ENCODE results near the gene ESPL1. TPM values are rescaled to one million over a fixed set of nuclear protein-coding genes. Genes with fewer than 3 reads are reported as not detected.

The ESPL1 gene
- total and polyA plus RNA-seq, 3 experiments from 2014 or later, result 58.4 to 63.4 TPM; not detected in 1

DNA sequence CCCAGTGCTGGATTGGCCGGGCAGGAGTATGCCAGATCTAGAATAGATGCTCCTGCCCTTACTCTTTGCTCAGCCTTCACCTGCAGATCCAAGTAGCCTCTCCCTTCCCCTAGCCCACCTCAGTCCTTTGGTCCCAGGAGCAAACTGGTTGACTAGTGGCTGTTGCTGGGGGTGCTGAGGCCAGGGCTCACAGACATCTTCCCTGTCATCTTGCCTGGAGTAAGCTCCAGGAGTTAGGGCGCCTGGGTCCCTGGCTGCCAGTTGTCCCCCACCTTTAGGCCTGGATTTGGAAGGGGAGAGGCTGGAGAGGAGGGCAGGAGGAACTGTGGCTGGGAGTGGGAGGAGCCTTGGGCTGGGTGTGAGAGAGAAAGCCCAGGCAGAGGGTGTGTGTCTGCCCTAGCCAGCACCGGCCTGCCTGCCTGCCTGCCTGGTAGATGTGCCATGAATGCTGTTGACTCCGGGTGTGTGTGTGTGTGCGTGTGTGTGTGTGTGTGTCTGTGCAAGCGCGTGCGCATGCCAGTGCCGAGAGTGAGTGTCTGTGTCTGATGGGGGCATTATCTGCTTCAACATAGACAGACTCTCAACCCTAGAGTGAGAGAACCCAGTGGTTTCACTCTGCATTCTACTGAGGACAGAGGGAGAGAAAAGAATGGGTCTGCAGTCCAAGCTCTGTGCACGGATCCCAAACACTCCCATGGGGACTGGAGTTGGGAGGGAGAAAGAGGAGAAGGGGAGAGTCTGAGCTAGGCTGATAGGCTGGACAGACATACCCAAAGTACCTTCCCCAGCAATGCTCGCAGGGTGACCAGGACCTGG, 35.2 kb upstream of the ESPL1 start:
- H3K36me3 Mint-ChIP-seq, result no peaks in the 10 kb centered on the region
- ChIA-PET CTCF (interaction anchor here (0.9 to 13.8 kb wide), 3 partner anchors 10 to 73 kb away, joined by 4 to 98 read pairs (median 7); a partner anchor contains a TSS), POLR2A (interaction anchor here (0.6 to 1.9 kb wide), 2 partner anchors 12 to 15 kb away, joined by 3 to 5 read pairs; no protein-coding TSS in a partner anchor)
- H3K9me3 Mint-ChIP-seq, result no peaks in the 10 kb centered on the region
- peaks cover 63% of the 10 kb centered on the region for H3K4me1 ChIP-seq (ENCODE audit: insufficient read depth, low read length)
- no peaks in the 10 kb centered on the region for H3K9me3 ChIP-seq (ENCODE audit: low read length)
- no peaks in the 10 kb centered on the region for H3K27me3 ChIP-seq (ENCODE audit: insufficient read depth, low read length, poor library complexity, severe bottlenecking)
- no peaks in the 10 kb centered on the region for H3K36me3 ChIP-seq (ENCODE audit: insufficient read depth, low read length)
- peak; percentile 18 to 72 (median 41) for DNase-seq
- peaks cover 62 to 88% (median 62%) of the 10 kb centered on the region in 3 donors for H3K4me1 Mint-ChIP-seq
- H3K27ac Mint-ChIP-seq, result peak overlapping the region; percentile 72 to 100 (median 96)
- H3K27me3 Mint-ChIP-seq, result peaks cover 0 to 1% of the 10 kb centered on the region in 2 donors
- peak overlapping the region; percentile 81 to 95 (median 91) for H3K4me3 Mint-ChIP-seq
- peak overlapping the region; percentile 76 for H3K4me3 ChIP-seq (ENCODE audit: low read length)
- peak overlapping the region; percentile 12 for H3K27ac ChIP-seq (ENCODE audit: low read depth, low read length)

DNA sequence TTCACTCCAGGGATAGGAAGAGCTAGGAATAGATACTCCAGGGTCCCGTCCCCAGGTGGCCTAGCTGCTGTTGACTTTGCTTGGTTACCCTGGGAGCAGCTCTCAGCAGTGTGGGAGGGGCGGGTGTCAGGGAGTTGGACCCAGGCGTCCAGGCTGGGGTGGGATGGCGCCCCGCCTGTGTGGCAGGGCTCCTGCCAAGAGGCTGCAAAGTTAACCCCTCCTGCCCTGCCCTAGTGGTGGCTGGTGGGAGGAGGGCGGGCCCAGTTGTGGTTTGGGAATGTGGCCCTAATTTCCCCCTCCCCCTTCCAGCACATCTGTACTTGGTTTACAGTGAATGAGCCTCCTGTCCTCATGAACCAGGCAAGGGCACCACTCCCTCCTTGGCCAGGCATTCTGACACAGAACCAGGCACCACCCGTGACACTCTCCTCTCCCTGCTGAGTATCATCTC, 34.4 kb upstream of the ESPL1 start:
- CTCF ChIA-PET, result interaction anchor here (0.9 to 13.8 kb wide), 2 partner anchors 20 to 74 kb away, joined by 4 to 98 read pairs; no protein-coding TSS in a partner anchor
- no peak overlapping the region for H3K27ac ChIP-seq (ENCODE audit: low read depth, low read length)
- H3K4me1 Mint-ChIP-seq, result peaks cover 58 to 80% (median 62%) of the 10 kb centered on the region in 3 donors
- H3K36me3 Mint-ChIP-seq, result no peaks in the 10 kb centered on the region
- peak overlapping the region; percentile 72 to 95 (median 89) for H3K4me3 Mint-ChIP-seq
- no peak overlapping the region for H3K4me3 ChIP-seq (ENCODE audit: low read length)
- no peaks in the 10 kb centered on the region for H3K36me3 ChIP-seq (ENCODE audit: insufficient read depth, low read length)
- H3K27me3 Mint-ChIP-seq, result peaks cover 0 to 1% of the 10 kb centered on the region in 2 donors
- H3K9me3 Mint-ChIP-seq, result no peaks in the 10 kb centered on the region
- H3K27ac Mint-ChIP-seq, result peak overlapping the region; percentile 77 to 100 (median 96)
- POLR2A ChIA-PET, result interaction anchor here (0.6 to 1.9 kb wide), 2 partner anchors 13 to 14 kb away, joined by 3 to 5 read pairs; no protein-coding TSS in a partner anchor
- no peaks in the 10 kb centered on the region for H3K27me3 ChIP-seq (ENCODE audit: insufficient read depth, low read length, poor library complexity, severe bottlenecking)
- H3K4me1 ChIP-seq (ENCODE audit: insufficient read depth, low read length), result peaks cover 63% of the 10 kb centered on the region
- H3K9me3 ChIP-seq (ENCODE audit: low read length), result no peaks in the 10 kb centered on the region
- no peak for DNase-seq

DNA sequence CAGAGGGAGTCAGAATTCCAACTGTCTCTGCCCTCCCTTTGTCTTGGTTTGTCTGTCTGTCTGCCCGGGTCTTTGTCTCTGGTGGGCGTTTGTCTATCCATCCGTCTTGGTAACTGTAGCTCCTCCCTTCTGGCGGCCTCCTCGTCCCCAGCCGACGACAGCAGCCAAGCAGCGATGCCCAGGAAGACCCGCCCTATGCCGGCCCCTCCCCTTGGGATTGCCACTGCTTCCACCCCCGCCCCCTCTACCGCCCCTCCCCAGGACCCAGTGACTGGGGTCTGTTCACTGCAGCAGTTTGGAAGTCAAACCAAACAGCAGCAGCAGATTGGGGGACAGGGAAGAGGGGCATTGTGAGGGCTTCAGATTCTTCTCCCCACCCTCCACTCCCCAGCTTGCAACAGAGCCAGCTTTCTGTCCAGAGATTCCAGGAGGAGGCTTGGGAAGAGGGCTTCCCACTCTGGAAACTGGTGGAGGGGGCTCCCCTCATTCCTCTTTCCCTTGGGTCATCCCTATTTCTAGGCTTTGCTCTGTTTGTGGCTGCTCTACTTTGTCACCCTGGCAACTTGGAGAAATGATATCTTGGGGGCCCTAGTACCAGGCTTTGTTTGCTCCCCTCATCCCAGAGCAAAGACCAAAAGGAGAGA, 33.7 kb upstream of the ESPL1 start:
- Histone ChIP-seq H3K36me3 (ENCODE audit: insufficient read depth, low read length) (no peaks in the 10 kb centered on the region), H3K27ac (ENCODE audit: low read depth, low read length) (no peak overlapping the region), H3K4me3 (ENCODE audit: low read length) (no peak overlapping the region), H3K27me3 (ENCODE audit: insufficient read depth, low read length, poor library complexity, severe bottlenecking) (no peaks in the 10 kb centered on the region), H3K9me3 (ENCODE audit: low read length) (no peaks in the 10 kb centered on the region), H3K4me1 (ENCODE audit: insufficient read depth, low read length) (peaks cover 63% of the 10 kb centered on the region)
- Mint-ChIP-seq H3K4me1 (peaks cover 55 to 76% (median 58%) of the 10 kb centered on the region in 3 donors), H3K36me3 (no peaks in the 10 kb centered on the region), H3K27ac (peak overlapping the region; percentile 77 to 100 (median 96)), H3K4me3 (peak overlapping the region; percentile 57 to 95 (median 85)), H3K9me3 (no peaks in the 10 kb centered on the region), H3K27me3 (peaks cover 0 to 1% of the 10 kb centered on the region in 2 donors)
- DNase-seq, result peak in 1 of 5 donors; percentile 27
- ChIA-PET POLR2A (interaction anchor here (1.9 kb wide), 1 partner anchor 14 kb away, joined by 5 read pairs; no protein-coding TSS in a partner anchor), CTCF (interaction anchor here (1.0 to 13.8 kb wide), 3 partner anchors 20 to 111 kb away, joined by 3 to 98 read pairs (median 4); no protein-coding TSS in a partner anchor)

DNA sequence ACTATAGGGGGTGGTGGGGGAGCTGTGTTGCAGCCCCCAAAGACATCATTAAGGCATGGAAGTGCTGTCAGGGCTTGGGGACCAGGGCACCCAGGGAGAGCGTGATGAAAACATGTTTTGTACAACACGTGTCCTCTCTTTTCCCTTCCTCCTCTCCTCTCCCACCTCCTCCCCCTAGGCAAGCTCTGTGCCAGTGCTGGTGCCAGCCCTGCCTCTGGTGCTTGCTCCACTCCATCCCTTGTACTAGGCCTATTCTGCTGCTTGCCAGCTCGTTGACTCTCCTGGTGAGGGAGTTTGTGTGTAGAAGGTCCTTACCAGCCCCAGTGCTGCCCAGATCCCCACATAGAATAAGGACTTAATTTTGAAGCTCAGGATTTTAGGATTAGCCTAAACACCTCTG, 32.9 kb upstream of the ESPL1 start:
- no peaks in the 10 kb centered on the region for H3K27me3 ChIP-seq (ENCODE audit: insufficient read depth, low read length, poor library complexity, severe bottlenecking)
- no peaks in the 10 kb centered on the region for H3K9me3 ChIP-seq (ENCODE audit: low read length)
- Mint-ChIP-seq H3K27ac (peak overlapping the region; percentile 78 to 100 (median 97)), H3K9me3 (no peaks in the 10 kb centered on the region), H3K36me3 (no peaks in the 10 kb centered on the region), H3K4me3 (peak overlapping the region in 5 of 7 donors; percentile 25 to 86 (median 50)), H3K27me3 (peaks cover 0 to 3% of the 10 kb centered on the region in 2 donors), H3K4me1 (peaks cover 48 to 68% (median 55%) of the 10 kb centered on the region in 3 donors)
- no peak overlapping the region for H3K27ac ChIP-seq (ENCODE audit: low read depth, low read length)
- ChIA-PET CTCF (interaction anchor here (1.0 to 13.8 kb wide), 3 partner anchors 21 to 110 kb away, joined by 3 to 98 read pairs (median 4); no protein-coding TSS in a partner anchor), POLR2A (interaction anchor here (2.2 kb wide), 1 partner anchor 16 kb away, joined by 10 read pairs; no protein-coding TSS in a partner anchor)
- no peak overlapping the region for H3K4me3 ChIP-seq (ENCODE audit: low read length)
- H3K36me3 ChIP-seq (ENCODE audit: insufficient read depth, low read length), result no peaks in the 10 kb centered on the region
- DNase-seq, result no peak
- H3K4me1 ChIP-seq (ENCODE audit: insufficient read depth, low read length), result peaks cover 63% of the 10 kb centered on the region

DNA sequence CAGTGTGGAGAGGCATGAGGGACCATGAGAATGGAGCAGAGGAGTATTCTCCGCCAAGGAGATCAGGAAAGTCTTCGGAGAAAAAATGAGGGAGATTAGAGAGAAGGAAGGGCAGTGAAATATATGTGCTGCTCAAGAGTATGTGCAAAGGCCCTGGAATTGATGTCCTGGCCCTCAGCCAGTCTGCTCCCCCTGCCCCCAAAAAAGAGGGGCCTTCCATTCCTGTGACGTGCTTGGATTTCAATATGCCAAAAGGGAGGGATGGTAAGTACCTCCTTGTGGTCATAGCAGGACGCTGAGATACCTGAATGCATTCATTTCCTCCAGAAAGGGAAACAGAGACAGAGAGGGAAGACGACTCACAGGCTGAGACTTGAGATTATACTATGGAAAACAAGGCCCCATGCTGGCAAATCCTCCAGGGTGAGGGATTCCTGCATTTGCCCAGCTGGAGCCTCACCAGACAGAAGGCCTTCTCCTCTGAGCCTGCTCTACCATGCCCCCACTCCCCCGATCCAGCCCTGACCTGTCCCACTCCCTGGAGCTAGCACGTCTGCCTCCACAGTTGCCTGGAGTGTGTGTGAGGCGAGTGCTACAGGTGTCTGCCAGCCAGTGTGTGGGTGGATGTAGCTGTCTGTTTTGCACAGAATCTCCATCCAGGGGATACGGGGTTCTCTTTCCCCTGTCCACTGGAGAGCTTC, 32.2 kb upstream of the ESPL1 start:
- H3K4me1 ChIP-seq (ENCODE audit: insufficient read depth, low read length), result peaks cover 62% of the 10 kb centered on the region
- no peaks in the 10 kb centered on the region for H3K36me3 ChIP-seq (ENCODE audit: insufficient read depth, low read length)
- H3K36me3 Mint-ChIP-seq, result no peaks in the 10 kb centered on the region
- H3K27ac ChIP-seq (ENCODE audit: low read depth, low read length), result no peak overlapping the region
- no peaks in the 10 kb centered on the region for H3K9me3 ChIP-seq (ENCODE audit: low read length)
- peaks cover 47 to 64% (median 55%) of the 10 kb centered on the region in 3 donors for H3K4me1 Mint-ChIP-seq
- ChIA-PET CTCF (interaction anchor here (0.7 to 13.8 kb wide), 5 partner anchors 15 to 109 kb away, joined by 3 to 98 read pairs (median 3); no protein-coding TSS in a partner anchor), POLR2A (interaction anchor here (0.5 to 2.2 kb wide), 5 partner anchors 16 to 266 kb away, joined by 3 to 10 read pairs (median 4); partner anchors contain the start of gene TARBP2)
- DNase-seq, result no peak
- H3K4me3 Mint-ChIP-seq, result peak overlapping the region; percentile 49 to 86 (median 70)
- peak overlapping the region; percentile 78 to 100 (median 97) for H3K27ac Mint-ChIP-seq
- no peaks in the 10 kb centered on the region for H3K9me3 Mint-ChIP-seq
- H3K27me3 Mint-ChIP-seq, result peaks cover 0 to 3% of the 10 kb centered on the region in 2 donors
- H3K4me3 ChIP-seq (ENCODE audit: low read length), result no peak overlapping the region
- no peaks in the 10 kb centered on the region for H3K27me3 ChIP-seq (ENCODE audit: insufficient read depth, low read length, poor library complexity, severe bottlenecking)

DNA sequence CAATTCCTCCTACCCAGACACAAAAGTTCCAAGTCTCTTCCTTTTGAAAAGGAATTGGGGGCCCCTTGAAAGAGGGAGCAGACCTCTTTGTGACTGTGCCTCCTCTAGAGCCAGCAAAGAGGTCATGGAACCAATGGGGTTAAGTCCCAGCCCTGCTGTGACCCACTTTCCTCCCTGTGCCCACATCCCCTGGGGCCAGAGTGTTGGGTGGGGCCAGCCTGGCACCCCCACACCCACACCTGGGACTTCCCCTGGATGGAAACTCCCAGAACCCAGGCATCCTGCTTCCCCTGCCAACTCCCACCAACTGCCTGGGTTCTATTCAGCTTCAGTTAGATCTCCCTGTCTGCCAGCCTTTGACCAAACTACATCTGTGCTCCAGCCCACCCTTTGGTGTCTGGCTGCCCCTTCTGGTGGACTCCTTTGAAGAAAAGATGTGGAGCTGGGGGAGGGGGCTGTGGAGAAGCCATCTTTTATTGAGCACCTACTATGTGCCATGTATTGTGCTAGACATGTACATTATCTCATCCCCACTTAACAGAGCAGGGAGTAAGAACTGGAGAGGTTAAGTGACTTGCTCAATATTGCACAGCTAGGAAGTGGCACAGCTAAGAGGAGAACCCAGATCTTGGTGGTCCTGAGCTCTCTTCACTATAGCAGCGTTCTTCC, 31.5 kb upstream of the ESPL1 start:
- H3K27ac Mint-ChIP-seq, result peak overlapping the region; percentile 78 to 100 (median 97)
- Histone ChIP-seq H3K4me1 (ENCODE audit: insufficient read depth, low read length) (peaks cover 55% of the 10 kb centered on the region), H3K36me3 (ENCODE audit: insufficient read depth, low read length) (no peaks in the 10 kb centered on the region), H3K4me3 (ENCODE audit: low read length) (no peak overlapping the region), H3K9me3 (ENCODE audit: low read length) (no peaks in the 10 kb centered on the region), H3K27me3 (ENCODE audit: insufficient read depth, low read length, poor library complexity, severe bottlenecking) (no peaks in the 10 kb centered on the region), H3K27ac (ENCODE audit: low read depth, low read length) (peak overlapping the region; percentile 20)
- ChIA-PET CTCF (interaction anchor here (0.5 to 13.8 kb wide), 6 partner anchors 10 to 23 kb away, joined by 3 to 98 read pairs (median 3); no protein-coding TSS in a partner anchor), POLR2A (interaction anchor here (0.5 to 2.2 kb wide), 6 partner anchors 15 to 265 kb away, joined by 3 to 10 read pairs (median 4); partner anchors contain the start of gene TARBP2)
- peak; percentile 41 to 81 (median 72) for DNase-seq
- peaks cover 46 to 57% (median 55%) of the 10 kb centered on the region in 3 donors for H3K4me1 Mint-ChIP-seq
- H3K36me3 Mint-ChIP-seq, result no peaks in the 10 kb centered on the region
- H3K4me3 Mint-ChIP-seq, result peak overlapping the region; percentile 49 to 86 (median 58)
- no peaks in the 10 kb centered on the region for H3K9me3 Mint-ChIP-seq
- peaks cover 0 to 3% of the 10 kb centered on the region in 2 donors for H3K27me3 Mint-ChIP-seq
